Measurements from ENCODE around the gene HNRNPH1. TPM values are rescaled to one million over a fixed set of nuclear protein-coding genes. Genes with fewer than 3 reads are reported as not detected.

HNRNPH1 gene
- total and polyA plus RNA-seq, 2 donors (not counting 1 experiment from before 2014, with no cell fraction given): 214 to 689 TPM

- DNase-seq (ENCODE audit: low read depth in 2 of 2): peak; percentile 72 to 91
- Histone ChIP-seq H3K36me3 (ENCODE audit: control insufficient read depth, insufficient read depth, low read length) (peaks cover 15% of the 10 kb centered on the region), H3K4me3 (replicated peaks in 1 of 4; ENCODE audit: control extremely low read depth in 1 of 4, insufficient read depth in 1 of 4, low read depth in 3 of 4, low read length in 4 of 4) (no peak overlapping the region), H4K20me1 (ENCODE audit: control insufficient read depth, extremely low read depth, insufficient read depth, low read length) (no peaks in the 10 kb centered on the region), H3K27me3 (ENCODE audit: control insufficient read depth, insufficient read depth, low read length) (no peaks in the 10 kb centered on the region), H2AFZ (ENCODE audit: low read length) (no peak overlapping the region), H3K9me3 (ENCODE audit: control insufficient read depth, insufficient read depth, low read depth, low read length) (no peaks in the 10 kb centered on the region), H3K27ac (ENCODE audit: insufficient read depth, low read length) (no peak overlapping the region), H3K9ac (ENCODE audit: insufficient read depth, low read length) (no peak overlapping the region), H3K4me2 (ENCODE audit: extremely low read depth, insufficient read depth, low read length) (no peak overlapping the region), H3K79me2 (ENCODE audit: control insufficient read depth, insufficient read depth, low read length) (no peaks in the 10 kb centered on the region), H3K4me1 (ENCODE audit: control insufficient read depth, extremely low read depth, insufficient read depth, low read length) (no peaks in the 10 kb centered on the region)
- no peak for TF ChIP-seq EZH2 (IDR thresholded peaks at IDR 0.05; ENCODE audit: low read length, missing control alignments)
- TF ChIP-seq CTCF (conservative IDR thresholded peaks at IDR 0.05 in 1 of 2, IDR thresholded peaks at IDR 0.05 in 1 of 2; ENCODE audit: low read depth in 1 of 2, low read length in 2 of 2): no peak
Measured at GRCh38 chr5:179595916-179596315, 27.6 kb downstream of the HNRNPH1 start.

GRCh38 chr5:179588166-179588565 lies 35.3 kb downstream of the HNRNPH1 start:
- peaks cover 10% of the 10 kb centered on the region for H3K36me3 ChIP-seq (ENCODE audit: control insufficient read depth, insufficient read depth, low read length)
- no peak for DNase-seq (ENCODE audit: low read depth in 2 of 2)

GRCh38 chr5:179585941-179586401 lies 37.5 kb downstream of the HNRNPH1 start:
- H3K36me3 ChIP-seq (ENCODE audit: control insufficient read depth, insufficient read depth, low read length): peaks cover 10% of the 10 kb centered on the region
- no peaks in the 10 kb centered on the region for H3K9me3 ChIP-seq (ENCODE audit: control insufficient read depth, insufficient read depth, low read depth, low read length)
- H3K27ac ChIP-seq (ENCODE audit: insufficient read depth, low read length): no peak overlapping the region
- no peak overlapping the region for H2AFZ ChIP-seq (ENCODE audit: low read length)
- no peaks in the 10 kb centered on the region for H4K20me1 ChIP-seq (ENCODE audit: control insufficient read depth, extremely low read depth, insufficient read depth, low read length)
- H3K4me3 ChIP-seq (replicated peaks in 1 of 4; ENCODE audit: control extremely low read depth in 1 of 4, insufficient read depth in 1 of 4, low read depth in 3 of 4, low read length in 4 of 4): no peak overlapping the region
- H3K9ac ChIP-seq (ENCODE audit: insufficient read depth, low read length): no peak overlapping the region
- DNase-seq (ENCODE audit: low read depth in 2 of 2): no peak
- H3K79me2 ChIP-seq (ENCODE audit: control insufficient read depth, insufficient read depth, low read length): no peaks in the 10 kb centered on the region
- H3K4me1 ChIP-seq (ENCODE audit: control insufficient read depth, extremely low read depth, insufficient read depth, low read length): no peaks in the 10 kb centered on the region
- H3K4me2 ChIP-seq (ENCODE audit: extremely low read depth, insufficient read depth, low read length): no peak overlapping the region
- TF ChIP-seq EZH2 (IDR thresholded peaks at IDR 0.05; ENCODE audit: low read length, missing control alignments): no peak
- no peak for TF ChIP-seq CTCF (conservative IDR thresholded peaks at IDR 0.05 in 1 of 2, IDR thresholded peaks at IDR 0.05 in 1 of 2; ENCODE audit: low read depth in 1 of 2, low read length in 2 of 2)
- H3K27me3 ChIP-seq (ENCODE audit: control insufficient read depth, insufficient read depth, low read length): no peaks in the 10 kb centered on the region

More at GRCh38 chr5:179588166-179588565, 35.3 kb downstream of the HNRNPH1 start:
- Histone ChIP-seq H3K4me2 (ENCODE audit: extremely low read depth, insufficient read depth, low read length) (no peak overlapping the region), H3K4me1 (ENCODE audit: control insufficient read depth, extremely low read depth, insufficient read depth, low read length) (no peaks in the 10 kb centered on the region), H3K79me2 (ENCODE audit: control insufficient read depth, insufficient read depth, low read length) (no peaks in the 10 kb centered on the region), H4K20me1 (ENCODE audit: control insufficient read depth, extremely low read depth, insufficient read depth, low read length) (no peaks in the 10 kb centered on the region), H2AFZ (ENCODE audit: low read length) (no peak overlapping the region), H3K27me3 (ENCODE audit: control insufficient read depth, insufficient read depth, low read length) (no peaks in the 10 kb centered on the region), H3K9ac (ENCODE audit: insufficient read depth, low read length) (no peak overlapping the region), H3K4me3 (replicated peaks in 1 of 4; ENCODE audit: control extremely low read depth in 1 of 4, insufficient read depth in 1 of 4, low read depth in 3 of 4, low read length in 4 of 4) (no peak overlapping the region), H3K27ac (ENCODE audit: insufficient read depth, low read length) (no peak overlapping the region), H3K9me3 (ENCODE audit: control insufficient read depth, insufficient read depth, low read depth, low read length) (no peaks in the 10 kb centered on the region)
- TF ChIP-seq CTCF (conservative IDR thresholded peaks at IDR 0.05 in 1 of 2, IDR thresholded peaks at IDR 0.05 in 1 of 2; ENCODE audit: low read depth in 1 of 2, low read length in 2 of 2) (no peak), EZH2 (IDR thresholded peaks at IDR 0.05; ENCODE audit: low read length, missing control alignments) (no peak)
